Peyer's patch (tissue), 4 donors: ENCODE results near the gene HRH3. TPM values are rescaled to one million over a fixed set of nuclear protein-coding genes. Genes with fewer than 3 reads are reported as not detected.

Experiments
- DNase-seq, 3 donors: peaks; one replicate each; pipeline ENCODE4 v3.0.0-alpha.2; 2017 to 2019
- H3K27ac ChIP-seq, 4 donors: fragments of 200-600 bp; sonication (generic); one replicate each; pipeline ENCODE4 v1.5.1; 2016 to 2019
- H3K27me3 ChIP-seq, 2 donors: fragments of 200-600 bp; sonication (generic); one replicate each; pipeline ENCODE4 v1.5.1; 2019
- H3K36me3 ChIP-seq, 3 donors: fragments of 200-600 bp; sonication (generic); one replicate each; pipeline ENCODE4 v1.5.1; 2016 to 2019
- H3K4me1 ChIP-seq, 4 donors: fragments of 200-600 bp; sonication (generic); one replicate each; pipeline ENCODE4 v1.5.1; 2016 to 2019
- H3K4me3 ChIP-seq, 4 donors: fragments of 200-600 bp; sonication (generic); 1 replicate in 3 of 4; 2 replicates in 1 of 4; pipeline ENCODE4 v1.5.1; 2016 to 2019; ENCODE audit warnings: mild to moderate bottlenecking in 1 of 4
- H3K9me3 ChIP-seq, 4 donors: fragments of 200-600 bp; sonication (generic); one replicate each; pipeline ENCODE4 v1.5.1; 2016 to 2019; ENCODE audit warnings: mild to moderate bottlenecking in 1 of 4
- CTCF ChIP-seq, 6 experiments: fragments of 450-650 bp in 4 of 6; fragments of 200-600 bp in 2 of 6; sonication (generic) in 1 of 6; IDR thresholded peaks; one replicate each; pipeline ENCODE4 v1.5.1; 2017 to 2019; ENCODE audit warnings: antibody characterized with exemption in 6 of 6, mild to moderate bottlenecking in 3 of 6, moderate library complexity in 1 of 6
- POLR2A ChIP-seq, 2 donors: fragments of 450-650 bp; IDR thresholded peaks; one replicate each; pipeline ENCODE4 v1.5.1; 2017; ENCODE audit warnings: antibody characterized with exemption in 2 of 2, mild to moderate bottlenecking in 2 of 2, moderate library complexity in 2 of 2
- total RNA-seq, 4 donors: library from RNA; depleted of rRNA; stranded (reverse); fragments of >200 nt; gene quantifications; one replicate each; pipeline ENCODE4 v1.1.0, GENCODE V29; 2016

The HRH3 gene
- total RNA-seq, 4 donors from 2014 or later: 0.27 TPM; not detected in 3

DNA sequence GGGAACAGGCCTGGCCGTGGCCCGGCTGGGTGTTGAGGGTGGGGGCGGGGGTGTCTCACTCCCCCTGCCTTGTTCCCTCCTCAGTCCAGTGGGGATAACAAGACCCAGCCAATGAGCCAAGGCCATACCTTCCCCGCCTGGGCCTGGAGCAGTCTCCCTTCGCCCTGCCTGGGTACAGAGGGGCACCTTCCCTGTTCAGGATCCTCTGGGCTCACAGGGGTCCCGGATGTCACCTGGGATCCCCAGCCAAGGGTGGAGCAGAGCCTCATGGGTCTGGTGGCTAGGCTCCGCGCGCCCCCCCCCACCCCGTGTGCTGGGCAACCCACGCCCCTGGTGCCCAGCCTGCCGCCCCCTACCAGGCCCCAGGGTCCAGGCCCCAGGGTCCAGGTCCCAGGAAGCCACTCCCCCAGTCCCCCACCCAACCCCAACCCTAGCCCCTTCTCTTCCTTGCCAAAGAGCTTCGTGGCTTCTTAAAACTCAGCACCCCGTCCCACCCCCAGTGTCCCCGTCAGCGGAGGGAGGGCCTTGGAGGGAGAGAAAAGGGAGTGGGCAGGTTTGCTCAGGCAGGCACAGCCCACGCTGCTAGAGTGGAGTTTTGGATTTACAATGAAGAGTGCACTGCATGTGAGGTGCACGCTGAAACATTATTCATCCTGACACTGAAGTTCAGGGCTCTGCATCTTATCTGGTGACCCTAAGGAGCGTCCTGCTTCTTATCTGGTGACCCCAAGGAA lies 11.8 kb downstream of the HRH3 start:
- Histone ChIP-seq H3K27me3 (peaks cover 0 to 3% of the 10 kb centered on the region in 2 donors), H3K36me3 (peaks cover 0 to 4% (median 0%) of the 10 kb centered on the region in 3 donors), H3K4me1 (peaks cover 0 to 2% (median 0%) of the 10 kb centered on the region in 4 donors), H3K27ac (no peak overlapping the region), H3K9me3 (no peaks in the 10 kb centered on the region), H3K4me3 (no peak overlapping the region)
- no peak for DNase-seq
- no peak for TF ChIP-seq CTCF (IDR thresholded peaks at IDR 0.05)
- TF ChIP-seq POLR2A (IDR thresholded peaks at IDR 0.05): no peak

DNA sequence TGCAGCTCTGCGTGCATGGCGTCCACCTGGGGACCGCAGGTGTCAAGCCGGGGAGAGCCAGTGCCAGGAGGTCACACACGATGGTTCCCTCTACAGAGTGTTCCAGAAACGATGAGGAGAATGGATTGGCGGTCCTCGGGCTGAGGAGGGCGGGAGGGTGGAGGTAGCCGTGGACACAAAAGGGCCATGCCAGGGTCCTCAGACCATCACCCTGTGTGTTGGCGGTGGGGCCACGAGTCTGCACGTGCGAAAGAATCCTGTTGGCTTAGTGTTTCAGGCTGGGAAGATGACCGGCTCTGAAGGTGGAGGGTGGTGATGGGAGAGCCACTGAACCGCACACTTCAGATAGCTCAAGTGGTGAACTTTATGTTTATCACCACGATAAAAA lies 13.7 kb downstream of the HRH3 start:
- DNase-seq: no peak
- Histone ChIP-seq H3K36me3 (peaks cover 0 to 17% (median 0%) of the 10 kb centered on the region in 3 donors), H3K9me3 (no peaks in the 10 kb centered on the region), H3K27ac (no peak overlapping the region), H3K27me3 (no peaks in the 10 kb centered on the region), H3K4me1 (peaks cover 0 to 13% (median 0%) of the 10 kb centered on the region in 4 donors), H3K4me3 (no peak overlapping the region)
- no peak for TF ChIP-seq POLR2A (IDR thresholded peaks at IDR 0.05)
- TF ChIP-seq CTCF (IDR thresholded peaks at IDR 0.05): no peak

DNA sequence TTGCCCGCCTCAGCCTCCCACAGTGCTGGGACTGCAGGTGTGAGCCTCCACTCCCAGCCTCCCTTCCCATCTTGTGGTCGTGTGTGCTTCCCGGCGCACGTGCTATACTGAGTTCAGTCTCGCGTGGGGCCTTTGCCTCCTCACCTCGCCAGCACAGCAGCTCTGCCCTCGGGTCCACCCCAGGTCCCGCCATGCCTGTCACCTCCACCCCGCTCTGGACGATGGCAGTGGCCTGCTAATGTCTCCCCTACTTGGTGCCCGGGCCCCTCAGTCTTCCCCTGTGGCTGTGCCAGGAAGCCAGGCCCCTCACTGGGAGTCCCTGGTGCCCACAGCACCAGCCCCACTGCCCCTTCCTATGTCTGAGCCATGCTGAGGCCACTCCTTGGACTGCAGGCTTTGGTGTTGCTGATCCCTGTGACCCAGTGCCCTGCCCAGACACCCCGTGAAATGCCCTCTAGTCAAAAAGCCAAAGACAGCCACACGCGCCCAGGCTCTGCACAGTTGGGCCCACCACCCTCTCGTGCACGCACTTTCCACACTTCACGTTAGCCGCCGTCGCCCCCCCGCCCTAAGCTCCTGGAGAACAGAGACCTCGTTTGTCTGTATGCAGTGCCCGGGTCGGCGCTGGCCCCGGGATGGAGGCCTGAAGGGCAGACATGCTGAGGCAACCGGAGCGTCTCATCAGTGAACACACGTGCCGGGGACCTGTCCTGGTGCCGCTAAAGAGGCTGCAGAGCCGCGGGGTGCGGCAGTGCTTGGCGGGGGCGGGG lies 14.3 kb downstream of the HRH3 start:
- H3K36me3 ChIP-seq: peaks cover 0 to 22% (median 0%) of the 10 kb centered on the region in 3 donors
- no peaks in the 10 kb centered on the region for H3K9me3 ChIP-seq
- DNase-seq: peak in 1 of 3 donors; percentile 43
- H3K27ac ChIP-seq: no peak overlapping the region
- peaks cover 0 to 18% (median 0%) of the 10 kb centered on the region in 4 donors for H3K4me1 ChIP-seq
- no peaks in the 10 kb centered on the region for H3K27me3 ChIP-seq
- TF ChIP-seq CTCF (IDR thresholded peaks at IDR 0.05): no peak
- TF ChIP-seq POLR2A (IDR thresholded peaks at IDR 0.05): no peak
- H3K4me3 ChIP-seq: no peak overlapping the region

- Histone ChIP-seq H3K27me3 (no peaks in the 10 kb centered on the region), H3K27ac (no peak overlapping the region), H3K4me1 (peaks cover 0 to 19% (median 0%) of the 10 kb centered on the region in 4 donors), H3K4me3 (no peak overlapping the region), H3K9me3 (no peaks in the 10 kb centered on the region), H3K36me3 (peaks cover 0 to 42% (median 0%) of the 10 kb centered on the region in 3 donors)
- TF ChIP-seq POLR2A (IDR thresholded peaks at IDR 0.05) (no peak), CTCF (IDR thresholded peaks at IDR 0.05) (no peak)
- peak in 1 of 3 donors; percentile 25 for DNase-seq
These were observed 16.6 kb downstream of the HRH3 start for GRCh38 chr20:62203378-62204030.

DNA sequence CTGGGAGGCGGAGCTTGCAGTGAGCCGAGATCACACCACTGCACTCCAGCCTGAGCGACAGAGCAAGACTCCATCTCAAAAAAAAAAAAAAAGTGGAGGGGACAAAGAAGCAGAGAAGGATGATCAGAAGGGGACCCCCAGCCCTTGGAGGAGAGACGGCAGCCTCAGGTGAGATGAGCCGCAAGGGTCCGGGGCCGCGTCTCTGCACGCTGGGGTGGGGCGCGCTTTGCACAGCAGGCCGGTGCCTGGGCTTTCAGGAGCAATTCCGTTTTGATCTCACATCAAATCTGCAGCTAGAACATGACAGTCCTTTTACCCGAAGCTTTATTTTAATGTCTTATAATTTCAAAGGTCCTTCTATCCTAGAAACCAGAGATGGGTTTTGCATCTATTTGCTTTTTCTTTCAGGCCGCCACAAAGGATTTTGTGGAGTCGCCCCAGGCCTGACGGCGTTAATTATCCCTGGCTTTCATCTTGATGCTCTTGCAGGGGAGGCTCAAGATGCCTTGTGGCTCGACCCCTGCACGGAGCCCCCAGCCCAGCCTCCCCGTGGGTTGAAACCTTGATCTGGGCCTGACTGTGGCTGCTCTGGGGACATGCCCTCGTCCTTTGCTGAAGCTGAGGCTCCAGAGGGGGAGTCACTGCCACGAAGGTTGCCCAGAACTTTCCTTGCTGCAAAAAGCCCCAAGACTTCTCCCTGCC lies 17.3 kb downstream of the HRH3 start:
- H3K27ac ChIP-seq: peak overlapping the region in 1 of 4 donors; percentile 17
- TF ChIP-seq POLR2A (IDR thresholded peaks at IDR 0.05) (no peak), CTCF (IDR thresholded peaks at IDR 0.05) (no peak)
- no peaks in the 10 kb centered on the region for H3K9me3 ChIP-seq
- peaks cover 0 to 49% (median 0%) of the 10 kb centered on the region in 3 donors for H3K36me3 ChIP-seq
- H3K27me3 ChIP-seq: no peaks in the 10 kb centered on the region
- H3K4me1 ChIP-seq: peaks cover 0 to 19% (median 0%) of the 10 kb centered on the region in 4 donors
- no peak overlapping the region for H3K4me3 ChIP-seq
- DNase-seq: peak in 1 of 3 donors; percentile 40
